ENCODE results near the gene ENKUR.

The ENKUR gene

GRCh38 chr10:25015828-25016375, at the start of gene ENKUR:
Gene ENKUR (minus strand): TSS chr10:25016158. CDS start chr10:25015936, 222 bp downstream.
- Histone ChIP-seq H3K79me2 (ENCODE audit: insufficient read depth, low read length) (peaks cover 22% of the 10 kb centered on the region), H3K4me3 (ENCODE audit: low read depth in 1 of 2, low read length in 2 of 2) (peak within 1 kb of the TSS; percentile 67 to 75)
- TF ChIP-seq EZH2 (IDR thresholded peaks at IDR 0.05; ENCODE audit: borderline replicate concordance, low read depth, low read length, severe bottlenecking): no peak
- TF ChIP-seq, protein P1, sequence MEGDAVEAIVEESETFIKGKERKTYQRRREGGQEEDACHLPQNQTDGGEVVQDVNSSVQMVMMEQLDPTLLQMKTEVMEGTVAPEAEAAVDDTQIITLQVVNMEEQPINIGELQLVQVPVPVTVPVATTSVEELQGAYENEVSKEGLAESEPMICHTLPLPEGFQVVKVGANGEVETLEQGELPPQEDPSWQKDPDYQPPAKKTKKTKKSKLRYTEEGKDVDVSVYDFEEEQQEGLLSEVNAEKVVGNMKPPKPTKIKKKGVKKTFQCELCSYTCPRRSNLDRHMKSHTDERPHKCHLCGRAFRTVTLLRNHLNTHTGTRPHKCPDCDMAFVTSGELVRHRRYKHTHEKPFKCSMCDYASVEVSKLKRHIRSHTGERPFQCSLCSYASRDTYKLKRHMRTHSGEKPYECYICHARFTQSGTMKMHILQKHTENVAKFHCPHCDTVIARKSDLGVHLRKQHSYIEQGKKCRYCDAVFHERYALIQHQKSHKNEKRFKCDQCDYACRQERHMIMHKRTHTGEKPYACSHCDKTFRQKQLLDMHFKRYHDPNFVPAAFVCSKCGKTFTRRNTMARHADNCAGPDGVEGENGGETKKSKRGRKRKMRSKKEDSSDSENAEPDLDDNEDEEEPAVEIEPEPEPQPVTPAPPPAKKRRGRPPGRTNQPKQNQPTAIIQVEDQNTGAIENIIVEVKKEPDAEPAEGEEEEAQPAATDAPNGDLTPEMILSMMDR (IDR thresholded peaks at IDR 0.05; ENCODE audit: borderline replicate concordance, extremely low read depth, low read length, poor library complexity, severe bottlenecking): no peak

DNA sequence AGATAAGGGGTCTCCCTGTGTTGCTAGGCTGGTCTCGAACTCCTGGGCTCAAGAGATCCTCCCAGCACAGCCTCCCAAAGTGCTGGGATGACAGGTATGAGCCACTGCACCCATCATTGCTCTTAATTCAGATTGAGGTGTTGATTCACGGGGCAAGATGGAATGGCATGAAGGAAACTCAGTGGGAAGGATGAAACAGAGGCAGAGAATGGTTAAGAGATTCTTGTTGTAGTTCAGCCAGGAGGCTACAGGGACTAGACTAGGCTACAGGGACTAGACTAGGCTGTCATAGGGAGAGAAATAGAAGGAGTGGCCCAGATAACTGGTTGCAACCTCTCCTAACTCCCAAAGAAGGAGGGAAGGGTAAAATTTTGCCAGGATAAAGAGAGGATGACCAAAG, 48.4 kb upstream of the ENKUR start:
- ATAC-seq (ENCODE audit: insufficient read depth, low read depth) (no peak), DNase-seq (no peak)
- TF ChIP-seq EZH2 (IDR thresholded peaks at IDR 0.05; ENCODE audit: borderline replicate concordance, low read depth, low read length, severe bottlenecking): no peak
- TF ChIP-seq, protein P1 (IDR thresholded peaks at IDR 0.05; ENCODE audit: borderline replicate concordance, extremely low read depth, low read length, poor library complexity, severe bottlenecking): no peak
- Histone ChIP-seq H2AFZ (ENCODE audit: low read depth, low read length) (no peak overlapping the region), H3K27ac (ENCODE audit: low read length) (no peak overlapping the region), H3K27me3 (ENCODE audit: insufficient read depth, low read length, poor library complexity) (no peaks in the 10 kb centered on the region), H3K36me3 (ENCODE audit: insufficient read depth, low read length) (no peaks in the 10 kb centered on the region), H3K4me1 (ENCODE audit: insufficient read depth, low read length) (no peaks in the 10 kb centered on the region), H3K9me3 (ENCODE audit: insufficient read depth, low read length, severe bottlenecking) (no peaks in the 10 kb centered on the region), H4K20me1 (ENCODE audit: insufficient read depth, low read length) (no peaks in the 10 kb centered on the region), H3K9ac (ENCODE audit: low read depth, low read length) (no peak overlapping the region), H3K4me2 (ENCODE audit: insufficient read depth, low read length) (no peak overlapping the region), H3K79me2 (ENCODE audit: insufficient read depth, low read length) (no peaks in the 10 kb centered on the region), H3K4me3 (ENCODE audit: low read depth in 1 of 2, low read length in 2 of 2) (no peak overlapping the region)

More at GRCh38 chr10:25015828-25016375, at the start of gene ENKUR:
- Histone ChIP-seq H3K27ac (ENCODE audit: low read length) (peak within 1 kb of the TSS; percentile 93), H3K27me3 (ENCODE audit: insufficient read depth, low read length, poor library complexity) (no peaks in the 10 kb centered on the region), H3K4me2 (ENCODE audit: insufficient read depth, low read length) (peak within 1 kb of the TSS; percentile 74), H2AFZ (ENCODE audit: low read depth, low read length) (peak within 1 kb of the TSS; percentile 79), H4K20me1 (ENCODE audit: insufficient read depth, low read length) (no peaks in the 10 kb centered on the region), H3K36me3 (ENCODE audit: insufficient read depth, low read length) (no peaks in the 10 kb centered on the region), H3K9ac (ENCODE audit: low read depth, low read length) (peak within 1 kb of the TSS; percentile 89), H3K4me1 (ENCODE audit: insufficient read depth, low read length) (peaks cover 31% of the 10 kb centered on the region), H3K9me3 (ENCODE audit: insufficient read depth, low read length, severe bottlenecking) (no peaks in the 10 kb centered on the region)
- DNase-seq (peak; percentile 90), ATAC-seq (ENCODE audit: insufficient read depth, low read depth) (peak; percentile 59)

DNA sequence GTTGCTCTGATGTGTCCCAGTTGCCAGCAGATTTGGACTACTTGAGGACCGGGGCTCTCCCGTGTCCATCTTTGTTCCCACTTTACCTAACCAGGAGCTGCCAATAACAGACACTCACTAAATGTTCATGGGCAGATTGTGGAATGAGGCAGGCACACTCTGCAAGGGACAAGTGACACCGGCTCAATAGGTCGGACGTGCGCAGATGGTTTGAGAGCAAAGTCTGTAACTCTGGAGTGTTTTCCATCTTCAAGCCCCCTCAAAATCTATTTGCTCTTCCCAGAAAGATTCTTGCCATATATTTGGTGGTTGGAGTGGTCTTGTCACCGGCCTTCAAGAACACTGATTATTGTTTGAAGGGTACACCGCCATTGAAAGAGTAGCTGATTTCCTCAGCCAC, 47.7 kb upstream of the ENKUR start:
- H4K20me1 ChIP-seq (ENCODE audit: insufficient read depth, low read length): no peaks in the 10 kb centered on the region
- no peaks in the 10 kb centered on the region for H3K27me3 ChIP-seq (ENCODE audit: insufficient read depth, low read length, poor library complexity)
- DNase-seq (no peak), ATAC-seq (ENCODE audit: insufficient read depth, low read depth) (no peak)
- H3K9ac ChIP-seq (ENCODE audit: low read depth, low read length): no peak overlapping the region
- no peak overlapping the region for H3K4me3 ChIP-seq (ENCODE audit: low read depth in 1 of 2, low read length in 2 of 2)
- no peaks in the 10 kb centered on the region for H3K36me3 ChIP-seq (ENCODE audit: insufficient read depth, low read length)
- no peak overlapping the region for H2AFZ ChIP-seq (ENCODE audit: low read depth, low read length)
- TF ChIP-seq, protein P1 (IDR thresholded peaks at IDR 0.05; ENCODE audit: borderline replicate concordance, extremely low read depth, low read length, poor library complexity, severe bottlenecking): no peak
- TF ChIP-seq EZH2 (IDR thresholded peaks at IDR 0.05; ENCODE audit: borderline replicate concordance, low read depth, low read length, severe bottlenecking): no peak
- H3K4me1 ChIP-seq (ENCODE audit: insufficient read depth, low read length): no peaks in the 10 kb centered on the region
- H3K27ac ChIP-seq (ENCODE audit: low read length): no peak overlapping the region
- no peaks in the 10 kb centered on the region for H3K79me2 ChIP-seq (ENCODE audit: insufficient read depth, low read length)
- H3K4me2 ChIP-seq (ENCODE audit: insufficient read depth, low read length): no peak overlapping the region
- no peaks in the 10 kb centered on the region for H3K9me3 ChIP-seq (ENCODE audit: insufficient read depth, low read length, severe bottlenecking)

Data from DND-41 (cell line).